HCT116 (cell line): ENCODE results near the gene MED27. TPM values are rescaled to one million over a fixed set of nuclear protein-coding genes. Genes with fewer than 3 reads are reported as not detected.

Experiments used
- ATAC-seq: fragments of 200-7000 bp; cut with Tn5 transposase; 2 replicates; pipeline ENCODE4 v1.9.1; 2020; ENCODE audit warnings: mild to moderate bottlenecking, moderate library complexity
- BruUV-seq: library from RNA; stranded (reverse); fragments of 400-500 nt; replicated peaks from 2 replicates; lab custom pipeline; 2021; lab: Mats Ljungman, UMichigan
- CTCF ChIA-PET: fragments of 300-600 bp; sonication (Branson Sonifier 250); formaldehyde crosslinking; loops from one replicate; lab custom pipeline; 2021; ENCODE audit warnings: antibody characterized with exemption; lab: Charles Lee
- POLR2A ChIA-PET: fragments of 300-600, 350-600 bp; sonication (Branson Sonifier 250); formaldehyde crosslinking; loops from one replicate; lab custom pipeline; 2021; ENCODE audit warnings: antibody characterized with exemption; lab: Charles Lee
- RAD21 ChIA-PET, 2 experiments: fragments of 300-600 bp; sonication (Branson Sonifier 250); formaldehyde crosslinking; loops; one replicate each; lab custom pipeline; 2023; ENCODE audit warnings: low total read pairs in 2 of 2; ENCODE audit not compliant: uncharacterized antibody in 2 of 2, unreplicated experiment in 2 of 2, low non-redundant PET in 1 of 2; lab: Charles Lee
- DNase-seq: peaks from one replicate; pipeline ENCODE4 v3.0.0-alpha.2; 2010; ENCODE audit warnings: low read depth, low spot score
- H2AFZ ChIP-seq: fragments of 200-600 bp; shearing (Covaris generic), sonication (generic); 2 replicates; pipeline ENCODE4 v1.6.1; 2017; ENCODE audit warnings: low read depth, mixed run types, mixed read lengths, antibody characterized with exemption, low read length; ENCODE audit not compliant: poor library complexity, severe bottlenecking
- H3K27ac ChIP-seq: 2 replicates; pipeline ENCODE4 v1.5.1; 2012; ENCODE audit warnings: low read depth, low read length
- H3K27me3 ChIP-seq: fragments of 200-600 bp; sonication (generic); 2 replicates; pipeline ENCODE4 v1.6.1; 2016; ENCODE audit warnings: mixed run types, low read length, mixed read lengths; ENCODE audit not compliant: insufficient read depth
- H3K36me3 ChIP-seq, 2 experiments: fragments of 200-500 bp in 1 of 2; fragments of 200-600 bp in 1 of 2; sonication (Bioruptor generic) in 1 of 2; sonication (generic) in 1 of 2; 2 replicates each; pipeline versions ENCODE4 v1.5.1 to v1.6.1; 2014 to 2016; ENCODE audit warnings: low read length in 2 of 2, inconsistent platforms in 1 of 2, mixed read lengths in 1 of 2, mixed run types in 1 of 2; ENCODE audit not compliant: insufficient read depth in 2 of 2, control insufficient read depth in 1 of 2
- H3K4me1 ChIP-seq, 2 experiments: fragments of 200-600 bp in 1 of 2; sonication (generic) in 1 of 2; 2 replicates each; pipeline versions ENCODE4 v1.5.1 to v1.6.1; 2012 to 2017; ENCODE audit warnings: low read length in 2 of 2, inconsistent platforms in 1 of 2, mild to moderate bottlenecking in 1 of 2, mixed read lengths in 1 of 2, mixed run types in 1 of 2, moderate library complexity in 1 of 2; ENCODE audit not compliant: insufficient read depth in 2 of 2, control insufficient read depth in 1 of 2
- H3K4me2 ChIP-seq: fragments of 200-600 bp; sonication (generic); 2 replicates; pipeline ENCODE4 v1.6.1; 2017; ENCODE audit warnings: mixed run types, low read length, mixed read lengths
- H3K4me3 ChIP-seq, 2 experiments: fragments of 200-600 bp in 1 of 2; sonication (generic) in 1 of 2; replicated peaks in 1 of 2; 2 replicates each; pipeline ENCODE4 v1.5.1; 2011 to 2016; ENCODE audit warnings: low read length in 2 of 2, control low read depth in 1 of 2, low read depth in 1 of 2, mild to moderate bottlenecking in 1 of 2, mixed read lengths in 1 of 2, mixed run types in 1 of 2
- H3K79me2 ChIP-seq: fragments of 200-600 bp; sonication (generic); 2 replicates; pipeline ENCODE4 v1.6.1; 2017; ENCODE audit warnings: mild to moderate bottlenecking, mixed run types, low read length, moderate library complexity, mixed read lengths; ENCODE audit not compliant: insufficient read depth
- H3K9ac ChIP-seq: fragments of 200-600 bp; sonication (generic); 2 replicates; pipeline ENCODE4 v1.6.1; 2016; ENCODE audit warnings: low read length, mixed read lengths
- H3K9me2 ChIP-seq: fragments of 200-600 bp; sonication (generic), shearing (Covaris generic); 2 replicates; pipeline ENCODE4 v1.6.1; 2017; ENCODE audit warnings: mixed run types, mild to moderate bottlenecking, moderate library complexity; ENCODE audit not compliant: insufficient read depth
- H3K9me3 ChIP-seq, 2 experiments: fragments of 200-500 bp in 1 of 2; fragments of 200-600 bp in 1 of 2; sonication (Bioruptor generic) in 1 of 2; sonication (generic) in 1 of 2; 2 replicates each; pipeline ENCODE4 v1.6.1; 2014 to 2017; ENCODE audit warnings: low read length in 2 of 2, mixed read lengths in 2 of 2, inconsistent platforms in 1 of 2, low read depth in 1 of 2, mild to moderate bottlenecking in 1 of 2, mixed run types in 1 of 2, moderate library complexity in 1 of 2; ENCODE audit not compliant: control insufficient read depth in 1 of 2, insufficient read depth in 1 of 2
- H4K20me1 ChIP-seq: fragments of 200-600 bp; sonication (generic), shearing (Covaris generic); 2 replicates; pipeline ENCODE4 v1.6.1; 2017; ENCODE audit warnings: mixed run types, mild to moderate bottlenecking, moderate library complexity; ENCODE audit not compliant: insufficient read depth
- EGR1 ChIP-seq: IDR thresholded peaks from 2 replicates; pipeline ENCODE4 v1.6.1; 2012; ENCODE audit warnings: low read depth
- ELF1 ChIP-seq: IDR thresholded peaks from 2 replicates; pipeline ENCODE4 v1.6.1; 2012; ENCODE audit warnings: low read depth, borderline replicate concordance
- EZH2 ChIP-seq: fragments of 200-600 bp; sonication (generic); IDR thresholded peaks from 2 replicates; pipeline ENCODE4 v1.6.1; 2017; ENCODE audit warnings: antibody characterized with exemption, mixed run types
- EZH2phosphoT487 ChIP-seq: fragments of 200-600 bp; IDR thresholded peaks from 2 replicates; pipeline ENCODE4 v1.6.1; 2018; ENCODE audit warnings: antibody characterized with exemption, borderline replicate concordance
- FOSL1 ChIP-seq: IDR thresholded peaks from 2 replicates; pipeline ENCODE4 v1.6.1; 2012; ENCODE audit warnings: low read depth
- JUND ChIP-seq: IDR thresholded peaks from 2 replicates; pipeline ENCODE4 v1.6.1; 2012
- MAX ChIP-seq: IDR thresholded peaks from 2 replicates; pipeline ENCODE4 v1.6.1; 2012
- POLR2A ChIP-seq: IDR thresholded peaks from 2 replicates; pipeline ENCODE4 v1.7.0; 2011; ENCODE audit warnings: borderline replicate concordance; ENCODE audit not compliant: insufficient read depth, insufficient read length; ENCODE audit errors: extremely low read depth
- SIN3A ChIP-seq: IDR thresholded peaks from 2 replicates; pipeline ENCODE4 v1.6.1; 2012; ENCODE audit warnings: low read depth
- SP1 ChIP-seq: IDR thresholded peaks from 2 replicates; pipeline ENCODE4 v1.6.1; 2012; ENCODE audit warnings: low read depth
- SRF ChIP-seq: IDR thresholded peaks from 2 replicates; pipeline ENCODE4 v1.6.1; 2012; ENCODE audit warnings: low read depth
- ZBTB33 ChIP-seq: IDR thresholded peaks from 2 replicates; pipeline ENCODE4 v1.6.1; 2011; ENCODE audit warnings: mild to moderate bottlenecking, low read length, moderate library complexity; ENCODE audit not compliant: insufficient replicate concordance; ENCODE audit errors: extremely low read depth
- ZFX ChIP-seq: fragments of 450-650 bp; IDR thresholded peaks from 2 replicates; pipeline ENCODE4 v1.6.1; 2017
- intact Hi-C: fragments of 100-400 bp; cut with micrococcal nuclease; formaldehyde crosslinking; loops from 2 replicates; pipeline ENCODE4 v1.10.0; 2022
- total RNA-seq: library from RNA; stranded (reverse); gene quantifications from one replicate; pipeline ENCODE4 v1.2.1, GENCODE V29; 2021; ENCODE audit not compliant: unreplicated experiment
- TF ChIP-seq, protein P1 (sequence below), 3 experiments: fragments of 200-600 bp in 1 of 3; sonication (generic) in 1 of 3; IDR thresholded peaks in 2 of 3; conservative IDR thresholded peaks in 1 of 3; 2 replicates each; pipeline ENCODE4 v1.5.1; 2012 to 2017; ENCODE audit warnings: low read depth in 2 of 3, low read length in 2 of 3, antibody characterized with exemption in 1 of 3, borderline replicate concordance in 1 of 3, control low read depth in 1 of 3, mild to moderate bottlenecking in 1 of 3, mixed read lengths in 1 of 3, mixed run types in 1 of 3, moderate library complexity in 1 of 3; ENCODE audit not compliant: insufficient read depth in 1 of 3
- TF ChIP-seq, protein P2 (sequence below): IDR thresholded peaks from 2 replicates; pipeline ENCODE4 v1.6.1; 2012; ENCODE audit warnings: low read depth

MED27 gene
- total RNA-seq, 1 experiment from 2014 or later, result 26.9 TPM

GRCh38 chr9:131872702-131873101 lies 207.0 kb downstream of the MED27 start:
- H3K4me3 ChIP-seq, result no peak overlapping the region
- ChIA-PET CTCF (interaction anchor here (1.2 kb wide), 1 partner anchor 364 kb away, joined by 3 read pairs; no protein-coding TSS in a partner anchor), RAD21 (no interaction called here), POLR2A (no interaction called here)
- H3K9ac ChIP-seq, result no peak overlapping the region
- no peaks in the 10 kb centered on the region for H3K9me2 ChIP-seq
- no peaks in the 10 kb centered on the region for H3K79me2 ChIP-seq
- H4K20me1 ChIP-seq, result no peaks in the 10 kb centered on the region
- ATAC-seq (no peak), DNase-seq (no peak)
- TF ChIP-seq SIN3A, result no peak
- TF ChIP-seq ZFX, result no peak
- no peak for TF ChIP-seq SP1
- TF ChIP-seq, protein P1, sequence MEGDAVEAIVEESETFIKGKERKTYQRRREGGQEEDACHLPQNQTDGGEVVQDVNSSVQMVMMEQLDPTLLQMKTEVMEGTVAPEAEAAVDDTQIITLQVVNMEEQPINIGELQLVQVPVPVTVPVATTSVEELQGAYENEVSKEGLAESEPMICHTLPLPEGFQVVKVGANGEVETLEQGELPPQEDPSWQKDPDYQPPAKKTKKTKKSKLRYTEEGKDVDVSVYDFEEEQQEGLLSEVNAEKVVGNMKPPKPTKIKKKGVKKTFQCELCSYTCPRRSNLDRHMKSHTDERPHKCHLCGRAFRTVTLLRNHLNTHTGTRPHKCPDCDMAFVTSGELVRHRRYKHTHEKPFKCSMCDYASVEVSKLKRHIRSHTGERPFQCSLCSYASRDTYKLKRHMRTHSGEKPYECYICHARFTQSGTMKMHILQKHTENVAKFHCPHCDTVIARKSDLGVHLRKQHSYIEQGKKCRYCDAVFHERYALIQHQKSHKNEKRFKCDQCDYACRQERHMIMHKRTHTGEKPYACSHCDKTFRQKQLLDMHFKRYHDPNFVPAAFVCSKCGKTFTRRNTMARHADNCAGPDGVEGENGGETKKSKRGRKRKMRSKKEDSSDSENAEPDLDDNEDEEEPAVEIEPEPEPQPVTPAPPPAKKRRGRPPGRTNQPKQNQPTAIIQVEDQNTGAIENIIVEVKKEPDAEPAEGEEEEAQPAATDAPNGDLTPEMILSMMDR (IDR thresholded peaks at IDR 0.05 in 2 of 3, conservative IDR thresholded peaks at IDR 0.05 in 1 of 3; ENCODE audit: borderline replicate concordance in 1 of 3, insufficient read depth in 1 of 3, low read depth in 2 of 3, low read length in 2 of 3), result no peak
- TF ChIP-seq EZH2, result no peak
- TF ChIP-seq EZH2phosphoT487, result no peak
- no peak for TF ChIP-seq SRF
- TF ChIP-seq JUND, result no peak
- no peak for TF ChIP-seq POLR2A
- TF ChIP-seq ELF1, result no peak
- TF ChIP-seq ZBTB33, result no peak
- TF ChIP-seq FOSL1, result no peak
- TF ChIP-seq EGR1, result no peak
- no peak for TF ChIP-seq MAX
- TF ChIP-seq, protein P2, sequence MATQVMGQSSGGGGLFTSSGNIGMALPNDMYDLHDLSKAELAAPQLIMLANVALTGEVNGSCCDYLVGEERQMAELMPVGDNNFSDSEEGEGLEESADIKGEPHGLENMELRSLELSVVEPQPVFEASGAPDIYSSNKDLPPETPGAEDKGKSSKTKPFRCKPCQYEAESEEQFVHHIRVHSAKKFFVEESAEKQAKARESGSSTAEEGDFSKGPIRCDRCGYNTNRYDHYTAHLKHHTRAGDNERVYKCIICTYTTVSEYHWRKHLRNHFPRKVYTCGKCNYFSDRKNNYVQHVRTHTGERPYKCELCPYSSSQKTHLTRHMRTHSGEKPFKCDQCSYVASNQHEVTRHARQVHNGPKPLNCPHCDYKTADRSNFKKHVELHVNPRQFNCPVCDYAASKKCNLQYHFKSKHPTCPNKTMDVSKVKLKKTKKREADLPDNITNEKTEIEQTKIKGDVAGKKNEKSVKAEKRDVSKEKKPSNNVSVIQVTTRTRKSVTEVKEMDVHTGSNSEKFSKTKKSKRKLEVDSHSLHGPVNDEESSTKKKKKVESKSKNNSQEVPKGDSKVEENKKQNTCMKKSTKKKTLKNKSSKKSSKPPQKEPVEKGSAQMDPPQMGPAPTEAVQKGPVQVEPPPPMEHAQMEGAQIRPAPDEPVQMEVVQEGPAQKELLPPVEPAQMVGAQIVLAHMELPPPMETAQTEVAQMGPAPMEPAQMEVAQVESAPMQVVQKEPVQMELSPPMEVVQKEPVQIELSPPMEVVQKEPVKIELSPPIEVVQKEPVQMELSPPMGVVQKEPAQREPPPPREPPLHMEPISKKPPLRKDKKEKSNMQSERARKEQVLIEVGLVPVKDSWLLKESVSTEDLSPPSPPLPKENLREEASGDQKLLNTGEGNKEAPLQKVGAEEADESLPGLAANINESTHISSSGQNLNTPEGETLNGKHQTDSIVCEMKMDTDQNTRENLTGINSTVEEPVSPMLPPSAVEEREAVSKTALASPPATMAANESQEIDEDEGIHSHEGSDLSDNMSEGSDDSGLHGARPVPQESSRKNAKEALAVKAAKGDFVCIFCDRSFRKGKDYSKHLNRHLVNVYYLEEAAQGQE, result no peak
- H2AFZ ChIP-seq, result no peak overlapping the region
- H3K9me3 ChIP-seq, result no peaks in the 10 kb centered on the region
- no peak overlapping the region for H3K4me2 ChIP-seq
- H3K36me3 ChIP-seq, result no peaks in the 10 kb centered on the region
- intact Hi-C loops, result no loop called here
- H3K27me3 ChIP-seq, result no peaks in the 10 kb centered on the region
- H3K27ac ChIP-seq, result no peak overlapping the region
- no peaks in the 10 kb centered on the region for H3K4me1 ChIP-seq
- BruUV-seq, result no TSS peak
